ENCODE results near the gene PHYKPL.

PHYKPL gene

GRCh38 chr5:178192244-178192643, 40.4 kb downstream of the PHYKPL start:
- H3K4me3 ChIP-seq (replicated peaks in 1 of 2; ENCODE audit: low read depth in 2 of 2, low read length in 2 of 2): no peak overlapping the region
- TF ChIP-seq, protein P1, sequence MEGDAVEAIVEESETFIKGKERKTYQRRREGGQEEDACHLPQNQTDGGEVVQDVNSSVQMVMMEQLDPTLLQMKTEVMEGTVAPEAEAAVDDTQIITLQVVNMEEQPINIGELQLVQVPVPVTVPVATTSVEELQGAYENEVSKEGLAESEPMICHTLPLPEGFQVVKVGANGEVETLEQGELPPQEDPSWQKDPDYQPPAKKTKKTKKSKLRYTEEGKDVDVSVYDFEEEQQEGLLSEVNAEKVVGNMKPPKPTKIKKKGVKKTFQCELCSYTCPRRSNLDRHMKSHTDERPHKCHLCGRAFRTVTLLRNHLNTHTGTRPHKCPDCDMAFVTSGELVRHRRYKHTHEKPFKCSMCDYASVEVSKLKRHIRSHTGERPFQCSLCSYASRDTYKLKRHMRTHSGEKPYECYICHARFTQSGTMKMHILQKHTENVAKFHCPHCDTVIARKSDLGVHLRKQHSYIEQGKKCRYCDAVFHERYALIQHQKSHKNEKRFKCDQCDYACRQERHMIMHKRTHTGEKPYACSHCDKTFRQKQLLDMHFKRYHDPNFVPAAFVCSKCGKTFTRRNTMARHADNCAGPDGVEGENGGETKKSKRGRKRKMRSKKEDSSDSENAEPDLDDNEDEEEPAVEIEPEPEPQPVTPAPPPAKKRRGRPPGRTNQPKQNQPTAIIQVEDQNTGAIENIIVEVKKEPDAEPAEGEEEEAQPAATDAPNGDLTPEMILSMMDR (IDR thresholded peaks at IDR 0.05; ENCODE audit: low read depth, low read length): no peak
- DNase-seq (ENCODE audit: low read depth in 2 of 2): no peak

DNA sequence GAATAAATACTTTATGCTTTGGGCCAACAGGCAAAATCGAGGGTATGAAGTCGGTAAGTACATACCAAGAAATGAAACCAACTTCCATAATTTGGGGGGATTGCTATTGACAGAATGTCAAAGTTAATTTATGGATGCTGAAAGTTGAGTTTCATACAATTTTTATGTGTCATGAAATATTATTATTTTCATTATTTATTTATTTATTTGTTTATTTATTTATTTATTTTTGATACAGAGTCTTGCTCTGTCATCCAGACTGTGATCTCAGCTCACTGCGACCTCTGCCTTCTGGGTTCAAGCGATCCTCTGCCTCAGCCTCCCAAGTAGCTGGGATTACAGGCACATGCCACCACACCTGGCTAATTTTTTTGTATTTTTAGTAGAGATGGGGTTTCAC, 40.9 kb downstream of the PHYKPL start:
- TF ChIP-seq, protein P1 (IDR thresholded peaks at IDR 0.05; ENCODE audit: low read depth, low read length): no peak
- H3K4me3 ChIP-seq (replicated peaks in 1 of 2; ENCODE audit: low read depth in 2 of 2, low read length in 2 of 2): no peak overlapping the region
- DNase-seq (ENCODE audit: low read depth in 2 of 2): no peak

GRCh38 chr5:178189433-178189832, 43.2 kb downstream of the PHYKPL start:
- DNase-seq (ENCODE audit: low read depth in 2 of 2): no peak
- TF ChIP-seq, protein P1 (IDR thresholded peaks at IDR 0.05; ENCODE audit: low read depth, low read length): no peak
- H3K4me3 ChIP-seq (replicated peaks in 1 of 2; ENCODE audit: low read depth in 2 of 2, low read length in 2 of 2): no peak overlapping the region

GRCh38 chr5:178187014-178187413, 45.6 kb downstream of the PHYKPL start, which contains the start of gene GMCL2:
Gene GMCL2 (minus strand): TSS chr5:178187371. CDS start chr5:178187299, 72 bp downstream.
- no peak within 1 kb of the TSS for H3K4me3 ChIP-seq (replicated peaks in 1 of 2; ENCODE audit: low read depth in 2 of 2, low read length in 2 of 2)
- TF ChIP-seq, protein P1 (IDR thresholded peaks at IDR 0.05; ENCODE audit: low read depth, low read length): no peak
- DNase-seq (ENCODE audit: low read depth in 2 of 2): no peak

DNA sequence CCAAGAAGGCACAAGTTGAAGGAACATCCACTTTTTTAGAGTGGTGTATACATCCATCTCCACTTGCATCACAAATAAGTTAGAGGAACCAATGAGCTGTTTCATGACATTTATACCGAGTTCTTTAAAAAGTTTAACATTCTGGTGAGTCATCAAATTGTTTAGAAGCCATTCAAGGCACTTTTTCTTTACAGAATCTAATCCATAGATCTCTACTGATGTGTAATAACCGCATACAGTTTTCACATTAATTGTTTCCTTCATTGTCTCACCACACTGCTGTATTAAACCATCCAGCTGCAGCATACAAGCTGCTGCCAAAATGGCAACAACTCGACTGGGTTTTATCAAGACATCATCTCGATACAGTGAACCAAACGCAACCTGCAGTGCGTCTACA, 46.2 kb downstream of the PHYKPL start:
- TF ChIP-seq, protein P1 (IDR thresholded peaks at IDR 0.05; ENCODE audit: low read depth, low read length): no peak
- H3K4me3 ChIP-seq (replicated peaks in 1 of 2; ENCODE audit: low read depth in 2 of 2, low read length in 2 of 2): no peak overlapping the region
- no peak for DNase-seq (ENCODE audit: low read depth in 2 of 2)

GRCh38 chr5:178182158-178182876, 50.3 kb downstream of the PHYKPL start:
- TF ChIP-seq, protein P1 (IDR thresholded peaks at IDR 0.05; ENCODE audit: low read depth, low read length): no peak
- H3K4me3 ChIP-seq (replicated peaks in 1 of 2; ENCODE audit: low read depth in 2 of 2, low read length in 2 of 2): no peak overlapping the region
- no peak for DNase-seq (ENCODE audit: low read depth in 2 of 2)
